Measurements from ENCODE around the gene OR14A16.

GRCh38 chr1:247822060-247822459 lies 1.9 kb downstream of the OR14A16 start:
- TF ChIP-seq CTCF (conservative IDR thresholded peaks at IDR 0.05 in 1 of 2, IDR thresholded peaks at IDR 0.05 in 1 of 2; ENCODE audit: extremely low read depth in 1 of 2, insufficient read depth in 1 of 2, low read depth in 1 of 2, low read length in 2 of 2) (no peak), EZH2 (IDR thresholded peaks at IDR 0.05; ENCODE audit: borderline replicate concordance, low read length) (no peak)

All from mammary epithelial cell (primary cell).